ENCODE data around the gene PITPNM3.

The PITPNM3 gene

DNA sequence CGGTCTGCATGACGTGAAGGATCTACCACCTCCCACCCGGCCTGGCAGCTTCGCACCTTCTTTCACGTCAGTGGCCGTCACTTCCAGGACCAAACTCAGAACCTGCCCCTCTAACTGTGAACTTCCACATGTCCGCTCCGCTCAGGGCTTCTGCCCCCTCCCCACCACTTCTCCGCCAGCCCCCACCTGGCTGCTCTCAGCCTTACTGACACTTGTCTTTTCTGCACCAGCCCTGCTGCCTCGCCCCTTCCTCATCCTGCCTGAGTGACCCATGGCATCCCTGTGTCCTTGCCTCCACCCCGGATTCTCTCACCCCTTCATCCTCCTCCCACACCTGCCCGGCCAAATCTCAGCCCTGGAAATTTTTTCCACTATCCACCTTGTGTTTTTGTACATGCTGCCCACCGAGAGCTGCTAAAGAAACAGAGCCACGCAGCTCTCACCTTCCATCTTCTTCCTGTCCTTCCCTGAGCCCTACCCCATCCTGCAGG lies 97.8 kb downstream of the PITPNM3 start:
- no peak for DNase-seq

DNA sequence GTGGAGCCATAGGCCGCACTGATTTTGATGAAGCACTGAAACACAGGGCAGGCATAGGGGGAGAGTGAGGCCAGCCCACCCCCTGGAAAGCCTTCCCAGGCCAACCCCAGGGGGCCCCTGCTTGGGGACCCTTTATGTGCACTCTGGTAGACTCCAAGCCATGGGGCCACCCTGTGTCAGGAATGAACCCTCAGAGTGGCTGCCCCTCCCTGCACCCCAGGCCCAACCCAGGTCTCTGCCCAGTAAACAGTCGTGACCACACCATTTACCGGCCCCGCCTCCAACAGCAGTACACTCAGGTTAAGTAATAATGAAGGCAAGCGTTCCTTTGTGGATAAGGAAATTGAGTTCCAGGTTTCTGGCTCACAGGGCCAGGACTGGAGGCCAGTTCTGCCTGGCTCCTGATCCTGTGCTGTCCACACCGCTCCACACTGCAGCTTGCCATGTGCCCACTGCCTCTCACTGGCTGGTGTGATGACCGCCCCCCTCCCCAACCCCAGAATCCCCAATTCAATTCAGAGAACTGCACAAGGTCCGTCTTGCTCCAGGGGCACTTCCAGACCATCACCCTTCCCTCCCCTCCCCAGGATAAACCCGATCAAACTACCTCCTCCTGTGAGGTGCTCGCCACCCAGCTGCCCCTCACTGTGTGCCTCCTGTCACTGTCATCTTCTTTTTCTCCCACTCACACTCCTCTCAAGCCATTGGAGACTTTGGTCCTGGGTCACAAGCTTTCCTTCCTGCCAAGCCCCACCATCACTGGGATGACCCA lies 98.5 kb downstream of the PITPNM3 start:
- no peak for DNase-seq

DNA sequence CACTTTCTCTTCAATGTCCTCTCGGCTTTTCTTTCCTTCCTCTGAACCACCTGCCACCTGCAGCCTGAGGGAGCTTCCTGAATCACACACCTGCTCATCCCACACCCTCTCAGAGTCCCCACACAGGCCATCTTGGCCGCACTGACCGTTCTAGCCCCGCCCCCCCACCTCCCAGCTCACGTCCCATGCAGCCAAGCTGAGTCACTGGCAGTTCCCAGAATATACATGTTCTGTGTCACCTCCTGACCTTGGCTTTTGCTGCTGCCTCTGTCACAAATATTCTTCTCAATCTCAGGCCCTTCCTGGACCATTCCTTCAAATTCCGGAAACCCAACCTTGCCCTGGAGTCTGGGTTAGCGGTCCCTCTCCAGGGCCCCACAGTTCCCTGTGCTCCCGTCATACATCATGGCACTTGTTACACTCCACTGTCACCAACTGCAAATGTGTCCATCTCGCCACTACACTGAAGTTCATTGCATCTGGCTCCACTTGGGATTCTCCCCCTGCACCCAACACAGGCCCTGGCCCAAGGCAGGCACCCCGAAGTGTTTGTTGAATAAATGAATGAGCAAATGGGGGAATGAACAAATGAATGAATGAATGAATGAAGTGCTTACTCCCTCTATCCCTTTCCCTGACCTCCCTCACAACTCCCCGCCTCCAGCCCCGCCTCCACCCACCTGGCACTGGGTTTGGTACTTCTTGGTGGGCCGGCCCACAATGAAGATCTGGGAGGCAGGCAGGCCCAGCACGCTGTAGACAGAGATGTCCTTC lies 99.3 kb downstream of the PITPNM3 start:
- no peak for DNase-seq

DNA sequence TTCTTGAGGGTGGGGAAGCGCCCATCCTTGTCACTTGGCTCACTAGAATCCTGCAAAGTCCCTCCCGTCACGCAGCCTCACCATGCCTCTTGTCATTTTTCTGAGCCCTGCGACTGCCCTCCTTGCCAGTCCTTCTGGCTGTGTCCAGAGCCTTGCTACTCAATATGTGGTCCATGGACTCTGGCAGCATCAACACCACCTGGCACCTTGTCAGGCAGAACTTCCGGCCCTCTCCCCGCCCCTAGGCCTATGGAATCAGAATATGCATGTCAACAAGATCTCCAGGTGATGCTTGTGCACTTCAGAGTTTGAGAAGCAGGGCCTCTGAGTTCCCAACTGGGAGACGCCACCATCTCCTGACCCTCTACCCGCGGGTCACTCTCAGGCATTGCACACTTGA lies 100.0 kb downstream of the PITPNM3 start:
- DNase-seq: no peak

DNA sequence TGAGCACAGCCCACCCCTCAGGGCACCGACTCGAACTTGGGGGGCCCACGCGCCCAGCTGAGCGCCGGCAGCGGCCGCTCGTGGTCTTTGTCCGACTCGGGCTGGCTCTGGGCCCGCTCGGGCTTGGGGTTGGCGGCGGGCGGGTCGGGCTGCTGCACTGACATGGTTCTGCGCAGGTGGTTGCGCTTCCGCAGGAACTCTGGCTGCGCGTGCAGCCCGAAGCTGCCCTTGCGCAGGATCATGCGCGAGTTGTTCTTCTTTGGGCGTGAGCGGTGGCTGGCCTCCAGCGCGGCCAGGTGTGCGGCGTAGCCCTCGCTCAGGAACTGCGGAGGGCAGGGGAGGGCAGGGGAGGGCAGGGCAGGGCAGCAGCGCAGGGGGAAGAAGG lies 101.0 kb downstream of the PITPNM3 start:
- peak; percentile 20 for DNase-seq

DNA sequence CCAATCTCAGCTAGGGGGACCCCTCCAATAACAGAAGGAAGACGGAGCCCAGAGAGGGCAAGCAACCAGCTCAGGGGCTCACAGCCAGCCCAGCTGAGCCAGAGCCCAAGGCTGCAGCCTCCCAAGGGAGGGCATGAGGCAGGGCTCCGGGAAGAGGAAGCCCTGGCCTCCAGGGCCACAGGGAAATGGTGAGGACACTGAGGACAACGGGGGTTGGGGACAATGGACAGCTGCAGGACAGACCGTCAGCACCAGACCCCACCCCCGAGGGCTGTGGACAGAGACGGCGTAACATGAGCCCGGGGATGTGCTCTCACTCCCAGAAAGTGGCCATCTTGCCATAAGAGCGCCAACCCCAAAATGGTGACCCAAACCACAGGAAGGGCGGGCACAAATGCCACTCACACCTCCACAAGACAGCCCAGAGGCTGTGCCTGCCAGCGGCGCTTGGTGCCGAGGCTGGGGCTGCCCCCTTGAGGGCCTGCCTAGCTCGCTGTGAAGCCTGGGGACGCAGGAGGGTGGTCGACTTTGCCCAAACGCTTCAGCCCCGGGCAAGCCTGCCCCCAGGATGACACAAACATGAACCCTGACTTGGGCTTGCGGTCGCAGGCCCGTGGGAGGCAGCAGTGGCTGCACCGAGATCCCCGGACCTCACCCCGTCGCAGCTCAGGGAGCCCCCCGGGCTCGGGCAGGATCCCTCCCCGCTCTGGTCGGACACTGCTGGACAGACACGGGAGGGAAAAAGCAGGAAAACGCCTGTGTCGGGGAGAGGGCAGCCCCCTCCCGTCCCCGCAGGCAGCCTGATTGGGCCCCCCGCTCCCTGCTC lies 101.6 kb downstream of the PITPNM3 start:
- no peak for DNase-seq

DNA sequence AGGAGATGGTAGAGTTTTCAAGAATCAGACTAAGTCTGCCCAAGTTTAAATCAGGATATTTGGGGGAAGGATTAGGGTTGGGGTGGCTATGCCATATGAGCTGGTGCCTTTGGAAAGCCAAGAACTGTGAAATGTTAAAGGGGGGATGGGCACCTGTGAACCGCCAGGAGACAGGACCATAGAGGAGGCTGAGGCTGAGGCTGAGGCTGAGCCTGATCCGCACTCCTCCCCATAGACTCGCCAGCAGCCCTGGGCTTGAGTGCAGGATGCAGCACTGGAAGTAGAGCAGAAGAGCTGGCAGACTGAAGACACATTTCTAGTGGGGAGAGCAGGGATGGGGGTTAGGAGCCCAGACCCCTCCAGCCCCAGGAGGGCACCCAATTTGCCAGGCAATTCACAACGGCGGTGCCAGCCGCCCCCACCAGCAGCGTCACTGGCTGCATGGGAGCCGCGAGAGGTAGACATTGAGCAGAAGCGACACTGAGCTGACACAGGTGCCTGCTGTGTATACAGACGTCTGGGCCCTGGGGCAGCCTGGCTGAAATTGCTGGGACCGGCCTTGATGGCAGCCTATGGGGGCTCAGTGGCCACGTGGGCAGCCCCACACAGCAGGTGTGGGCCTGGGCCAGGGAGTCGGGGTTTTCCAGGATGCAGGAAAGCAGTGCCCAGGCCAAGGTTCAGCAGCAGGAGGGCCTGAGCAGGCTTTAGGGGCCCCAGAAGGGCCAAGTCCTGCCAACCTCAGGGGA lies 102.9 kb downstream of the PITPNM3 start:
- DNase-seq: no peak

DNA sequence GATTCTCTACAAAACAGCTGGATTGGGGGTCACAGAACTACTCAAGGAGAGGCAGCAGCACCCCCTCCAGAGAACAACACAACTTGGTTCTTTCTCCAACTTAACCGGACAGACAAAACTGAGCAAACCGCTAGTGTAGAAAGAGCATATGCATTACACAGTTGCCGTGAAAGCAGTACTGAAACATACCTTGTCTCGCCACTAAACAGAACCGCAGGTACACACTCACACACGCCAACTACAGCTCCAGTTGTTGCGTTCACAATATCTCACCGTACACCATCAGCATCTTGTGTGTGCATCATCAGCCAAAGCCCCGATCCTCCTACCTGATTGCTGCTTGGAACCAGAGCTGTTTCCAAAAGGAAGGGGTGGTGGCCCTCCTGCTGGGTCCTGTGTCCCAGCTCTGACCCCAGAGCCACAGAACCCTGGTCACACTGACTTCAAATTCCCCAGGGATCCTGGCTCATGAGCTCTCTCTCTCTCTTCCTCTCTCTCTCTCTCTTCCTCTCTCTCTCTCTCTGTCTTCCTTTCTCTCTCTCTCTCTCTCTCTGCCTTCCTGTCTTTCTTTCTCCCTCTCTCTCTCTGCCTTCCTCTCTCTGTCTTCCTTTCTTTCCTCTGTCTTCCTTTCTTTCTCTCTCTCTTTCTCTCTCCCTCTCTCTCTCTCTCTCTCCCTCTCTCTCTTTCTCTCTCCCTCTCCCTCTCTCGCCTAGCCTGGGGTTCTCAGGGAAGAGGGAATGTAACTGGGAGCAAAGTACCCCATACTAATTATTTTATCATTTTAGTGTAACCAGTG lies 103.7 kb downstream of the PITPNM3 start:
- no peak for DNase-seq

DNA sequence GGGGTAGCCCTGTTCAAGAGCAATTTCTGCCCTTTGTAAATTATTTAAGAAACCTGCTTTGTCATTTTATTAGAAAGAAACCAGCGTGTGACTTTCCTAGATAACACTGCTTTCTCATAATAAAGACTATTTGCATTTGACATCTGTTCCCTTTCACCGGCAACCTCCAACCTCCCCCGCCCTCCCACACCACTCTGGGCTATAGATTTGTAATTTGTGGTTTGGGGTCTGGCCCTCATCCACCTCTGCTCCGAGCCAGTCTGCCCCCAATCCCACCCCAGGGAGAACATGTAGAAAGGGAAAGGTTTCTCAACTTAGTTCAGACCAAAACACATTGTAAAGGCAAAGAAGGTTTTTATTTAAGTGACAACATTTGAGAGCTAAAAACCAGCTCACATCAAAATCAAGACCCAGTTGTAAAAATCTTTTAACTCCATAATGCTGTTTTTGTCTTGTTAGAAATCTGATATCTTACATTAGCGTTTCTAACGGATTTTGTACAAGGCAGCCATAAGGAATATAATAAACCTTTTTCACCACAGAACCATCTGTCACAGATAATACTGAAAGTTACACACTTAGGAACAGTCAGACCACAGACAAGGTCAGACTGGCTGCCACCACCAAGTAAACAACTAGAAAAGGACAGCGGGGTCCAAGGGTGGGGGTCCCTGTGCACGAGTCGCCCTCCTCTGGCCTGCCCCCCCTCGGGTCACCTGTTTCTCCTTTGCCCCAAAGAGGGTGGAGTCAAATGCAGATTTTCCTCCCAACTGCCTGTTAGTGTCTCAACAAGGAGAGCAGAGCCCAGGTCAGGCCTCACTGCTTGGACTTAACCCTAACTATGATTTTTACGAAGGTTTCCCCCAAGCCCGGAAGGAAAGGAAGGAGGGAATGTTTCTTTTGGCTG lies 105.2 kb downstream of the PITPNM3 start:
- DNase-seq: no peak

DNA sequence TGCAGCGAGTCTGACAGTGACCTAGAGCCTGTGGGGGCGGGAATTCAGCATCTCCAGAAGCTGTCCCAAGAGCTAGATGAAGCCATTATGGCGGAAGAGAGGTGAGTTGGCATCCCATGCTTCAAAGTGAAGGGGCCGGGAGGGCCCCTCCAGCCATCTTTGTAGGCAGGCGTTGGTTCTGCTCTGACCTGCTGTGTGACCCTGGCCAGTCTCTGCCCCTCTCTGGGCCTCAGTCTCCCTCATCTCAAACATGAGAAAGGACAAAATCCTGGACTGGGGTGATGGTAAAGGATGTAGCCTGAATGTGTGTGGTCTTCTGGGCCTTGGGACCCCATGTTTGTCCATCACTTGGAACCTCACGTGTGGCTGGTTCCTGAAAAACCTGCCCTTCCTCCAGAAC lies 107.0 kb downstream of the PITPNM3 start:
- DNase-seq: no peak

DNA sequence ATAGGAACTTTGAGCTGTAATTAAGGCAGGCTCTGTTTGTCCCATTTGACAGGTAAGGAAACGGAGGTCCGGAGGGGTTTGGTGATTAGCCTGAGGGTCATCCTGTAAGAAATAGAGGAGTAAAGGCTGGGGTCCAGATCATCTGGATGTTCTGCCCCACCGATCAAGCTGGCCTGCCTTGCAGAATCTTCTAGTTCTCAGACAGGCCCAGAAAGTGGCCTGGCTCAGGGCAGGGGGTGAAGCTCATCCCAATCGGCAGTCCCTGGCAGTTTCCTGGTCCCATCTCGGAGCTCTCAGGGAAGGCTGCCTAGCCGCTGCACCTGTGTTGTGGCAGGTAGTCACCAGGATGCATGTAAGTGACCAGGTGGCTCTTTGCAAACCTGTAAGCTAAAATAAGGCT lies 107.9 kb downstream of the PITPNM3 start:
- no peak for DNase-seq

DNA sequence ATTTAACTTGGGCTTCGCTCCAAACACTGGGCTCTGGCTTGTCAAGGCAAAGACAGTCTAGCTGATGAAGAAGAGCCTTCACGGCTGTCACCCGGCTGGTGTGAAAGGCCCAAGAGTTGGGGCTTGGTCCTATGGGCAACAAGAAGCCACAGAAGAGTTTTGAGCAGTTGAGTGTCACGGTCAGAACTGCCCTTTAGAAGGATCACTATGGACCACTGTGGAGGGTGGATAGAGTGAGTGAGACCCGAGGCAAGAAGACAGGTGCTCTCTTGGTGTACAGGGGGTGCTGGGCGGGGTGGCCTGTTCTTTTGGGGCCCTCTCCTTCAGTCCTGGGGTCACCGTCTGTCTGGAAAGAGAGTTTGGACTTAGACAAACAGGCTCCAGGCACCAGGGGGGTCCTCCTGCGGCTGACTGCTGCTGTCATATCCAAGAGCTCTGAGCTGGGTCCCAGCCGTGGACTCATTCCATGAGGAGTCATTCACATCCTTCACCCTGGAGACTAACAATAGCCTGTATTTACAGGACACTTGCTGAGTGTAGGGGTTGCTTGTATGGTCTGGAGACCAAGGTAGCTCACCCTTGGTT lies 109.7 kb downstream of the PITPNM3 start:
- DNase-seq: no peak

DNA sequence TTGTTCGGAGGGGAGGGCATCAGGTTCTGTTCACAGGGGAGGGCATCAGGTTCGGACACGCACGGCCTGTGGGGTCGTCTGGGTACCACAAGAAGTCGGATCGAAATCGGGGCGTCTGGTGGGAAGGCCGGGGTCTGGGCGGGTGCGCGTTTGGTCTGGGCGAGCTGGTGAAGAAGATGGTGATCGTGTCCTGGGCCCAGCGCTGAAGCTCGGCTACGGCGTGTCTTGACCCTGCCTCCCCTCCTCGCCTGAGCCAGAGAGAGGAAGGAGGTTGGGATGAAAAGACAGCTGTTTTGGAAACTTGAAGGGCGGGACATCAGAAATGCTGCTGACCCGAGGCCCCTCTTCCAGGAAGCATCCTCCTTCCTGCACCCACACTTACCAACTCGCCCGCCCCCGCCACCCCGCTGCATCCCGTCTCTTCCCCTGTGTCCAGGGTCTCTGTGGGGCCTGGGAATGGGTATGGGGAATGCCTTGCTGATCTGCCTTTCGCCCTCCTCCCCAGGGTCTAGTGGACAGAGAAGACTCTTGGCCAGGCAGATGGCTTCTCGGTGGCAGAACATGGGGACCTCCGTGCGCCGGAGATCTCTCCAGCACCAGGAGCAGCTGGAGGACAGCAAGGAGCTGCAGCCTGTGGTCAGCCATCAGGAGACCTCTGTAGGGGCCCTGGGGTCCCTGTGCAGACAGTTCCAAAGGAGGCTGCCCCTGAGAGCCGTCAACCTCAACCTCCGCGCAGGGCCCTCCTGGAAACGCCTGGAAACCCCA lies 111.6 kb downstream of the PITPNM3 start:
- no peak for DNase-seq

DNA sequence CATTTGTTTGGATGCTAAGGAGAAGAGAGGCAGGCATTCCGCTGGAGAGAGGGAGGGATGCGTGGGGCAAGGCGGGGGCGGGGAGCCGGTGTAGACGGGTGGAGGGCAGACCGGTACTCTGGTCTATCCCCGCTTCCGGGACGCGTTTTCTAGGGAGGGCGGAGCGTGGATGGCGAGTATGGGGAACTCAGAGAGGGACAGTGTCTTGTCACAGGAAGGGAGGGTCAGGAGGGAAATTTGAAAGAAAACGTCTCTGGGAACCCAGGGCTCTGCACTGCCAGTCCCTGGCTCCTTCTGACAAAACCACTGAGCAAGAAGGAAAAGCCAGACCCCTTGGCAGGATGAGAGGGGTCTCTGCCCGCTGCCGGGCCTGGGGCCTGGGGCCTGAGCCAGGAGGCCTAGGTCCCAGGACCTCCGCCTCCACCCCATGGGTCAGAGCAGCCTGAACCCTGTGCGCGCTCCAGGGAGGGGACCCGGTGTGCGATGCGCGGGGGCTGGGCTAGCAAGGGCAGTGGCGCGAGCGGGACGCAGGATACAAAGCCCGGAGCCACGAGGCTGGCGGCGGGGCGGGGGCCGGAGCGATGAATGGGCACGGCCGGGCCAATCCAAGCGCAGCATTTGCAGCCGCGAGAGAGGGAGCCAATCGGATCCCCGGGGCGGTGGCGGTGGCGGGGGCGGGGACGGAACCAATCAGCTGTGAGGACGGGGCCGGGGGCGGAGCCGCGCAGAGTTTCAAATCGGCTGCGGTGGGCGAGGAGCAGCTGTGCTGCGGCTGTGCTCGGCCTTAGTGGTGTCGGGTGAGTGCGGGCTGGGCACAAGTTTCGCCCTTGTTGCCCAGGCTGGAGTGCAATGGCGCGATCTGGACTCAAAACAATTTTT lies 112.4 kb downstream of the PITPNM3 start, which contains the start of gene PIMREG:
Gene PIMREG, plus strand, starts transcription at position 764 of the 879 bp plus-strand sequence. CDS start 656 bp downstream, outside the sequence.
- DNase-seq: peak; percentile 82

DNA sequence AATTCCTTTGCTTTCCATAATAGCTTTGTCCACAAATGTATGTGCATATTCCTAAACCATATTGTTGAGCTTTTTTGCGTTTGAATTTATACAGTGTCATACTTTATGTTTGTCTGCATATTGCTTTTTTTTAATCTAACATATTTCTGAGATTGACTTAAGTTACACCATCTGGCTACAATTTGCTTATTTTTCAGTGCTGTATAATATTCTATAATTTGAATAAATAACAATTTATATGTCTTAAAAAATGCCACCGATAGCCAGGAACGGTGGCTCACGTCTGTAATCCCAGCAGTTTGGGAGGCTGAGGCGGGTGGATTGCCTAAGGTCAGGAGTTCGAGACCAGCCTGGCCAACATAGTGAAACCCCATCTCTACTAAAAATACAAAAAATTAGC lies 113.6 kb downstream of the PITPNM3 start:
- no peak for DNase-seq

DNA sequence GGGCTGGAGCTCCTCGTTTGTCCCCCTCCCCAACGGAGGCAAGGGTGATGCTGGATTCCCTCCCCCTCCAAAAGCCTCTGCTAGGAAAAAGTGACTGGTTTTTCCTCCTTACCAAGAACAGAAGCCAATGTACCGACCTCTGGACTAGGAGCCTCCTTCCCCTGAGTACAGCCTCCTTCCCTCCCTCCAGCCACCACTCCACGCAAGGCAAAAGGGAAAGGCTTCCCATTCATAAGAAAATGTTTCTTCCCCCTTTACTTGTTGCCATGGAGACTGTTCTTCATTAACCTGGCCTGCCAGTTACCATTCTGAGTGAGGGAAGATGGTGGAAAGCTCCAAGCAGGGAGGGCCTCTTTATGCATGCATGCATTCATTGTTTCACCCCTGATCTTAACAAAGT lies 116.4 kb downstream of the PITPNM3 start:
- no peak for DNase-seq

DNA sequence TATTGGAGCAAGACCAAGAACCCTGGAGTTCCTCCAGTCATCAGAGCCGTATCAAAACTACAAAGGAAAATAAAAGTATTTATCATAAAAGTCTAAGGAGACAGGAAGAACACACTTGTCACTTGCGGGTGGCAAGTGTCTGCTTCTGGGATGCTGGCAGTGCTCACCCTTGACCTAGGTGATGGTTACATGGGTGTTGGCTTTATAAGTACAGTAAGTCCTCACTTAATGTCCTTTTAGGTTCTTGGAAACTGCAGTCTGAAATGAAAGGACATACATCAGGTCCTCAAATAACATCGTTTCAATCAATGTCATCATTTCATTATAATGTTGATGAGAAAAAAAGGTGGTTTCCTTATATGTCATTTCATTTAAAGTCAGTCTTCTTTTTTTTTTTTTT lies 118.4 kb downstream of the PITPNM3 start:
- DNase-seq: no peak

DNA sequence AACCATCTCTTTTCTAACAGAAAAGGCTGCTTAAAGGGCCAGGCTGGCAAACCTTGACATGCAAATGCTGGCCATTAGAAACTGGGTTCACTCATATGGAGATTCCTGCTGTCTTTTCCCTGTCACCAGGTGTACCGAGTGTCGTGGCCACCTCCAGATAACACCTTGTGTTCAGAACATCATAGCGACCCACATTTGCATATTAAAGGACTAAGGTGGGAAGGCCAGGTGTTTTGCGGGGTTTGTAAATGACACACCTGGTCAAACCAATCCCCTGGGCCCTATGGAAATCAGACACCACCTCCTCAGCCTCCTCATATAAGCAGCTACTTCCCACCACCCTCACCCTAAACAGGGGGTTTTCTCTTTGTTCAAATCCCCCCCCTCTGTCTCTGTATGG lies 118.9 kb downstream of the PITPNM3 start:
- no peak for DNase-seq
